GM12878 (cell line): Measurements from ENCODE around the gene HSPA2.

ENCODE experiments used
- EZH2 ChIP-seq: IDR thresholded peaks from 2 replicates; pipeline ENCODE4 v1.6.1; 2012; ENCODE audit warnings: low read depth, mild to moderate bottlenecking, control low read depth, inconsistent platforms, low read length, borderline replicate concordance; ENCODE audit not compliant: control insufficient read depth
- HCFC1 ChIP-seq: fragments of 150-350 bp; IDR thresholded peaks from 2 replicates; pipeline ENCODE4 v1.6.1; 2014; ENCODE audit warnings: low read length
- JUND ChIP-seq: IDR thresholded peaks from 2 replicates; pipeline ENCODE4 v1.6.1; 2012; ENCODE audit warnings: low read depth, mild to moderate bottlenecking, low read length, improper control_type of control experiment, moderate library complexity
- KDM1A ChIP-seq: fragments of 200-600 bp; sonication (generic); IDR thresholded peaks from 2 replicates; pipeline ENCODE4 v1.6.1; 2016; ENCODE audit warnings: borderline replicate concordance
- NFIC ChIP-seq: IDR thresholded peaks from 2 replicates; pipeline ENCODE4 v1.6.1; 2012; ENCODE audit warnings: low read depth, mild to moderate bottlenecking, inconsistent platforms, low read length, moderate library complexity
- NFYA ChIP-seq: IDR thresholded peaks from 2 replicates; pipeline ENCODE4 v1.6.1; 2011; ENCODE audit warnings: low read depth, mild to moderate bottlenecking, low read length, improper control_type of control experiment, borderline replicate concordance
- NR2C2 ChIP-seq: IDR thresholded peaks from 2 replicates; pipeline ENCODE4 v1.6.1; 2011; ENCODE audit warnings: borderline replicate concordance, low read depth; ENCODE audit not compliant: control insufficient read depth, insufficient read length
- POU2F2 ChIP-seq: IDR thresholded peaks from 3 replicates; pipeline ENCODE4 v1.6.1; 2011; ENCODE audit warnings: low read depth, mild to moderate bottlenecking, low read length, borderline replicate concordance
- USF2 ChIP-seq: IDR thresholded peaks from 2 replicates; pipeline ENCODE4 v1.6.1; 2011; ENCODE audit warnings: low read depth, low read length, improper control_type of control experiment, borderline replicate concordance
- TF ChIP-seq, protein P1 (sequence below): IDR thresholded peaks from 2 replicates; pipeline ENCODE4 v1.6.1; 2012; ENCODE audit warnings: low read length, inconsistent platforms
- TF ChIP-seq, protein P2 (sequence below): fragments of 450-650 bp; IDR thresholded peaks from 2 replicates; pipeline ENCODE4 v1.6.1; 2016; ENCODE audit warnings: mild to moderate bottlenecking

GRCh38 chr14:64544607-64545312 lies 4.2 kb downstream of the HSPA2 start:
- TF ChIP-seq KDM1A (no peak), EZH2 (no peak), NFIC (no peak), NFYA (no peak), USF2 (no peak), HCFC1 (no peak), POU2F2 (no peak), NR2C2 (no peak), JUND (no peak)
- TF ChIP-seq, protein P1, sequence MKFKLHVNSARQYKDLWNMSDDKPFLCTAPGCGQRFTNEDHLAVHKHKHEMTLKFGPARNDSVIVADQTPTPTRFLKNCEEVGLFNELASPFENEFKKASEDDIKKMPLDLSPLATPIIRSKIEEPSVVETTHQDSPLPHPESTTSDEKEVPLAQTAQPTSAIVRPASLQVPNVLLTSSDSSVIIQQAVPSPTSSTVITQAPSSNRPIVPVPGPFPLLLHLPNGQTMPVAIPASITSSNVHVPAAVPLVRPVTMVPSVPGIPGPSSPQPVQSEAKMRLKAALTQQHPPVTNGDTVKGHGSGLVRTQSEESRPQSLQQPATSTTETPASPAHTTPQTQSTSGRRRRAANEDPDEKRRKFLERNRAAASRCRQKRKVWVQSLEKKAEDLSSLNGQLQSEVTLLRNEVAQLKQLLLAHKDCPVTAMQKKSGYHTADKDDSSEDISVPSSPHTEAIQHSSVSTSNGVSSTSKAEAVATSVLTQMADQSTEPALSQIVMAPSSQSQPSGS: no peak
- TF ChIP-seq, protein P2, sequence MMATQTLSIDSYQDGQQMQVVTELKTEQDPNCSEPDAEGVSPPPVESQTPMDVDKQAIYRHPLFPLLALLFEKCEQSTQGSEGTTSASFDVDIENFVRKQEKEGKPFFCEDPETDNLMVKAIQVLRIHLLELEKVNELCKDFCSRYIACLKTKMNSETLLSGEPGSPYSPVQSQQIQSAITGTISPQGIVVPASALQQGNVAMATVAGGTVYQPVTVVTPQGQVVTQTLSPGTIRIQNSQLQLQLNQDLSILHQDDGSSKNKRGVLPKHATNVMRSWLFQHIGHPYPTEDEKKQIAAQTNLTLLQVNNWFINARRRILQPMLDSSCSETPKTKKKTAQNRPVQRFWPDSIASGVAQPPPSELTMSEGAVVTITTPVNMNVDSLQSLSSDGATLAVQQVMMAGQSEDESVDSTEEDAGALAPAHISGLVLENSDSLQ: no peak
